ENCODE data around the gene CALR.

The CALR gene

GRCh38 chr19:12967907-12968306, 29.5 kb downstream of the CALR start:
- H3K36me3 ChIP-seq (ENCODE audit: low read length) = no peaks in the 10 kb centered on the region

GRCh38 chr19:12969292-12969988, 31.0 kb downstream of the CALR start, which contains the start of gene DAND5:
DAND5 (plus strand) TSS chr19:12969576; CDS start chr19:12969661, 85 bp downstream.
- no peak within 1 kb of the TSS for H2AFZ ChIP-seq (ENCODE audit: low read depth, low read length, severe bottlenecking)
- no peaks in the 10 kb centered on the region for H3K27me3 ChIP-seq (ENCODE audit: low read length)

More at GRCh38 chr19:12967907-12968306, 29.5 kb downstream of the CALR start:
- TF ChIP-seq CTCF (IDR thresholded peaks at IDR 0.05; ENCODE audit: insufficient read depth, low read length, poor library complexity, severe bottlenecking) (no peak), EZH2phosphoT487 (conservative IDR thresholded peaks at IDR 0.05; ENCODE audit: low read length) (no peak)
- no peak overlapping the region for H3K27ac ChIP-seq (ENCODE audit: low read depth, low read length)
- no peak overlapping the region for H3K9ac ChIP-seq (ENCODE audit: low read length)
- no peaks in the 10 kb centered on the region for H4K20me1 ChIP-seq (ENCODE audit: low read depth, low read length)
- no peak overlapping the region for H3K4me2 ChIP-seq (ENCODE audit: low read depth, low read length, poor library complexity, severe bottlenecking)
- no peaks in the 10 kb centered on the region for H3F3A ChIP-seq (ENCODE audit: insufficient read depth)
- no peak overlapping the region for H3K4me3 ChIP-seq (ENCODE audit: insufficient read depth, low read length, poor library complexity, severe bottlenecking)
- H3K79me2 ChIP-seq (ENCODE audit: insufficient read depth, low read length) = no peaks in the 10 kb centered on the region
- H3K27me3 ChIP-seq (ENCODE audit: low read length) = no peaks in the 10 kb centered on the region
- no peak overlapping the region for H2AFZ ChIP-seq (ENCODE audit: low read depth, low read length, severe bottlenecking)
- H3K9me3 ChIP-seq (ENCODE audit: insufficient read depth, low read length) = no peaks in the 10 kb centered on the region
- no peaks in the 10 kb centered on the region for H3K9me2 ChIP-seq (replicated peaks; ENCODE audit: insufficient read depth, low read length)

GRCh38 chr19:12970070-12970820, 31.8 kb downstream of the CALR start:
- no peak overlapping the region for H3K9ac ChIP-seq (ENCODE audit: low read length)
- no peaks in the 10 kb centered on the region for H3K36me3 ChIP-seq (ENCODE audit: low read length)
- TF ChIP-seq EZH2phosphoT487 (conservative IDR thresholded peaks at IDR 0.05; ENCODE audit: low read length) (no peak), CTCF (IDR thresholded peaks at IDR 0.05; ENCODE audit: insufficient read depth, low read length, poor library complexity, severe bottlenecking) (no peak)
- no peaks in the 10 kb centered on the region for H3F3A ChIP-seq (ENCODE audit: insufficient read depth)
- H3K27ac ChIP-seq (ENCODE audit: low read depth, low read length) = no peak overlapping the region
- no peaks in the 10 kb centered on the region for H3K27me3 ChIP-seq (ENCODE audit: low read length)
- H3K9me2 ChIP-seq (replicated peaks; ENCODE audit: insufficient read depth, low read length) = no peaks in the 10 kb centered on the region
- H4K20me1 ChIP-seq (ENCODE audit: low read depth, low read length) = no peaks in the 10 kb centered on the region
- H3K79me2 ChIP-seq (ENCODE audit: insufficient read depth, low read length) = no peaks in the 10 kb centered on the region
- no peaks in the 10 kb centered on the region for H3K9me3 ChIP-seq (ENCODE audit: insufficient read depth, low read length)
- no peak overlapping the region for H3K4me2 ChIP-seq (ENCODE audit: low read depth, low read length, poor library complexity, severe bottlenecking)
- no peak overlapping the region for H2AFZ ChIP-seq (ENCODE audit: low read depth, low read length, severe bottlenecking)
- H3K4me3 ChIP-seq (ENCODE audit: insufficient read depth, low read length, poor library complexity, severe bottlenecking) = no peak overlapping the region

More at GRCh38 chr19:12969292-12969988, 31.0 kb downstream of the CALR start, which contains the start of gene DAND5:
- H3K9me2 ChIP-seq (replicated peaks; ENCODE audit: insufficient read depth, low read length) = no peaks in the 10 kb centered on the region
- no peak for TF ChIP-seq CTCF (IDR thresholded peaks at IDR 0.05; ENCODE audit: insufficient read depth, low read length, poor library complexity, severe bottlenecking)
- no peak for TF ChIP-seq EZH2phosphoT487 (conservative IDR thresholded peaks at IDR 0.05; ENCODE audit: low read length)
- no peaks in the 10 kb centered on the region for H3K79me2 ChIP-seq (ENCODE audit: insufficient read depth, low read length)
- H3K27ac ChIP-seq (ENCODE audit: low read depth, low read length) = no peak within 1 kb of the TSS
- H3K9ac ChIP-seq (ENCODE audit: low read length) = no peak within 1 kb of the TSS
- H3F3A ChIP-seq (ENCODE audit: insufficient read depth) = no peaks in the 10 kb centered on the region
- no peak within 1 kb of the TSS for H3K4me2 ChIP-seq (ENCODE audit: low read depth, low read length, poor library complexity, severe bottlenecking)
- H3K9me3 ChIP-seq (ENCODE audit: insufficient read depth, low read length) = no peaks in the 10 kb centered on the region
- no peak within 1 kb of the TSS for H3K4me3 ChIP-seq (ENCODE audit: insufficient read depth, low read length, poor library complexity, severe bottlenecking)
- no peaks in the 10 kb centered on the region for H4K20me1 ChIP-seq (ENCODE audit: low read depth, low read length)
- H3K36me3 ChIP-seq (ENCODE audit: low read length) = no peaks in the 10 kb centered on the region
